Activated CD4-positive, alpha-beta T cell treated with anti-CD3 and anti-CD28 coated beads for 36 hours (primary cell): ENCODE data around the gene KRT37. TPM values are rescaled to one million over a fixed set of nuclear protein-coding genes. Genes with fewer than 3 reads are reported as not detected.

ENCODE experiments used
- total RNA-seq, 2 experiments: library from RNA; stranded (reverse); gene quantifications; one replicate each; pipeline ENCODE4 v1.2.3, GENCODE V29; 2021

Gene KRT37
- total RNA-seq, 2 experiments from 2014 or later, result not detected

Other genes with a start within 250 kb of the KRT37 start
- not detected for gene KRTAP4-2, start 246.4 kb downstream of the KRT37 start, total RNA-seq
- gene KRTAP4-1, start 239.7 kb downstream of the KRT37 start, total RNA-seq, result not detected
- not detected for gene KRTAP9-1, start 234.7 kb downstream of the KRT37 start, total RNA-seq
- not detected for gene KRTAP9-2, start 197.9 kb downstream of the KRT37 start, total RNA-seq
- not detected for gene KRTAP9-3, start 192.1 kb downstream of the KRT37 start, total RNA-seq
- gene KRTAP9-8, start 186.6 kb downstream of the KRT37 start, total RNA-seq, result not detected
- gene KRTAP9-4, start 174.9 kb downstream of the KRT37 start, total RNA-seq, result not detected
- gene KRTAP9-9, start 169.2 kb downstream of the KRT37 start, total RNA-seq, result not detected
- not detected for gene KRTAP9-6, start 159.2 kb downstream of the KRT37 start, total RNA-seq
- gene KRTAP9-7, start 148.9 kb downstream of the KRT37 start, total RNA-seq, result not detected
- not detected for gene KRTAP29-1, start 121.7 kb downstream of the KRT37 start, total RNA-seq
- not detected for gene KRTAP16-1, start 115.3 kb downstream of the KRT37 start, total RNA-seq
- gene KRTAP17-1, start 108.9 kb downstream of the KRT37 start, total RNA-seq, result not detected
- gene KRT33A, start 73.8 kb downstream of the KRT37 start, total RNA-seq, result not detected
- not detected for gene KRT33B, start 54.8 kb downstream of the KRT37 start, total RNA-seq
- gene KRT34, start 42.3 kb downstream of the KRT37 start, total RNA-seq, result not detected
- gene KRT31, start 27.0 kb downstream of the KRT37 start, total RNA-seq, result not detected
- not detected for gene KRT38, start 16.4 kb upstream of the KRT37 start, total RNA-seq
- not detected for gene KRT32, start 42.8 kb upstream of the KRT37 start, total RNA-seq
- not detected for gene KRT35, start 56.6 kb upstream of the KRT37 start, total RNA-seq
- gene KRT36, start 65.3 kb upstream of the KRT37 start, total RNA-seq, result not detected
- gene KRT13, start 81.0 kb upstream of the KRT37 start, total RNA-seq, result not detected
- not detected for gene KRT15, start 94.3 kb upstream of the KRT37 start, total RNA-seq
- gene KRT19, start 103.7 kb upstream of the KRT37 start, total RNA-seq, result not detected
- not detected for gene KRT9, start 147.5 kb upstream of the KRT37 start, total RNA-seq
- gene KRT14, start 162.3 kb upstream of the KRT37 start, total RNA-seq, result not detected
- gene KRT16, start 188.2 kb upstream of the KRT37 start, total RNA-seq, result not detected
- not detected for gene KRT17, start 200.0 kb upstream of the KRT37 start, total RNA-seq